K562 (cell line): ENCODE results near the gene TRIP11.

Experiments
- BRD4 ChIP-seq: fragments of 200-600 bp; sonication (generic); IDR thresholded peaks from 2 replicates; pipeline ENCODE4 v1.6.1; 2017; ENCODE audit warnings: inconsistent platforms
- KLF16 ChIP-seq: IDR thresholded peaks from 2 replicates; pipeline ENCODE4 v1.6.1; 2016; ENCODE audit warnings: antibody characterized with exemption
- NFXL1 ChIP-seq: fragments of 450-650 bp; formaldehyde crosslinking; IDR thresholded peaks from 2 replicates; pipeline ENCODE4 v1.4.0; 2021; ENCODE audit warnings: mild to moderate bottlenecking
- POLR2AphosphoS5 ChIP-seq: IDR thresholded peaks from 2 replicates; pipeline ENCODE4 v1.6.1; 2011; ENCODE audit warnings: mild to moderate bottlenecking, low read depth, low read length, moderate library complexity; ENCODE audit not compliant: control insufficient read depth, insufficient read depth
- ZNF232 ChIP-seq: sonication (generic); formaldehyde crosslinking; IDR thresholded peaks from 2 replicates; pipeline ENCODE4 v1.8.0; 2022; ENCODE audit warnings: mild to moderate bottlenecking, missing genetic modification reagents
- ZNF274 ChIP-seq: IDR thresholded peaks from 2 replicates; pipeline ENCODE4 v1.6.1; 2011; ENCODE audit warnings: low read depth, mild to moderate bottlenecking, low read length, moderate library complexity, borderline replicate concordance
- TF ChIP-seq, protein P1 (sequence below), 3 experiments: IDR thresholded peaks in 2 of 3; conservative IDR thresholded peaks in 1 of 3; 2 replicates each; pipeline ENCODE4 v1.5.1; 2011 to 2012; ENCODE audit warnings: low read length in 3 of 3, mild to moderate bottlenecking in 3 of 3, control low read depth in 2 of 3, improper control_type of control experiment in 1 of 3, inconsistent platforms in 1 of 3, low read depth in 1 of 3, mixed read lengths in 1 of 3, moderate library complexity in 1 of 3; ENCODE audit not compliant: insufficient read depth in 2 of 3

GRCh38 chr14:91927800-91928199 is 112.1 kb downstream of the TRIP11 start:
- TF ChIP-seq BRD4 (no peak), POLR2AphosphoS5 (no peak), NFXL1 (CRISPR knock-in tag) (no peak), ZNF274 (no peak), ZNF232 (no peak), KLF16 (no peak)
- TF ChIP-seq, protein P1, sequence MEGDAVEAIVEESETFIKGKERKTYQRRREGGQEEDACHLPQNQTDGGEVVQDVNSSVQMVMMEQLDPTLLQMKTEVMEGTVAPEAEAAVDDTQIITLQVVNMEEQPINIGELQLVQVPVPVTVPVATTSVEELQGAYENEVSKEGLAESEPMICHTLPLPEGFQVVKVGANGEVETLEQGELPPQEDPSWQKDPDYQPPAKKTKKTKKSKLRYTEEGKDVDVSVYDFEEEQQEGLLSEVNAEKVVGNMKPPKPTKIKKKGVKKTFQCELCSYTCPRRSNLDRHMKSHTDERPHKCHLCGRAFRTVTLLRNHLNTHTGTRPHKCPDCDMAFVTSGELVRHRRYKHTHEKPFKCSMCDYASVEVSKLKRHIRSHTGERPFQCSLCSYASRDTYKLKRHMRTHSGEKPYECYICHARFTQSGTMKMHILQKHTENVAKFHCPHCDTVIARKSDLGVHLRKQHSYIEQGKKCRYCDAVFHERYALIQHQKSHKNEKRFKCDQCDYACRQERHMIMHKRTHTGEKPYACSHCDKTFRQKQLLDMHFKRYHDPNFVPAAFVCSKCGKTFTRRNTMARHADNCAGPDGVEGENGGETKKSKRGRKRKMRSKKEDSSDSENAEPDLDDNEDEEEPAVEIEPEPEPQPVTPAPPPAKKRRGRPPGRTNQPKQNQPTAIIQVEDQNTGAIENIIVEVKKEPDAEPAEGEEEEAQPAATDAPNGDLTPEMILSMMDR (IDR thresholded peaks at IDR 0.05 in 2 of 3, conservative IDR thresholded peaks at IDR 0.05 in 1 of 3; ENCODE audit: insufficient read depth in 2 of 3, low read depth in 1 of 3, low read length in 3 of 3), result no peak
